WERI-Rb-1 (cell line): ENCODE measurements around the gene CACNA2D1.

ENCODE experiments used
- DNase-seq: peaks from one replicate; pipeline ENCODE4 v3.0.0-alpha.2; 2020
- H3K27ac ChIP-seq: fragments of 250-450 bp; sonication (Bioruptor Pico); 2 replicates; pipeline ENCODE4 v1.5.1; 2020; ENCODE audit warnings: mild to moderate bottlenecking, moderate library complexity
- H3K27me3 ChIP-seq: fragments of 250-450 bp; sonication (Bioruptor Pico); 2 replicates; pipeline ENCODE4 v1.5.1; 2021; ENCODE audit warnings: mild to moderate bottlenecking, low read depth, moderate library complexity; ENCODE audit not compliant: insufficient read depth, severe bottlenecking
- H3K36me3 ChIP-seq: fragments of 250-450 bp; sonication (Bioruptor Pico); 2 replicates; pipeline ENCODE4 v1.5.1; 2020; ENCODE audit warnings: mild to moderate bottlenecking, moderate library complexity
- H3K4me3 ChIP-seq: 2 replicates; pipeline ENCODE4 v1.5.1; 2011; ENCODE audit warnings: low read depth, mild to moderate bottlenecking, control low read depth, low read length
- H3K9me3 ChIP-seq: fragments of 250-450 bp; sonication (Bioruptor Pico); 2 replicates; pipeline ENCODE4 v1.5.1; 2021; ENCODE audit warnings: mild to moderate bottlenecking, moderate library complexity; ENCODE audit not compliant: severe bottlenecking
- CTCF ChIP-seq: IDR thresholded peaks from 2 replicates; pipeline ENCODE4 v1.5.1; 2011; ENCODE audit warnings: low read depth, mild to moderate bottlenecking, control low read depth, inconsistent platforms, low read length

The CACNA2D1 gene

DNA sequence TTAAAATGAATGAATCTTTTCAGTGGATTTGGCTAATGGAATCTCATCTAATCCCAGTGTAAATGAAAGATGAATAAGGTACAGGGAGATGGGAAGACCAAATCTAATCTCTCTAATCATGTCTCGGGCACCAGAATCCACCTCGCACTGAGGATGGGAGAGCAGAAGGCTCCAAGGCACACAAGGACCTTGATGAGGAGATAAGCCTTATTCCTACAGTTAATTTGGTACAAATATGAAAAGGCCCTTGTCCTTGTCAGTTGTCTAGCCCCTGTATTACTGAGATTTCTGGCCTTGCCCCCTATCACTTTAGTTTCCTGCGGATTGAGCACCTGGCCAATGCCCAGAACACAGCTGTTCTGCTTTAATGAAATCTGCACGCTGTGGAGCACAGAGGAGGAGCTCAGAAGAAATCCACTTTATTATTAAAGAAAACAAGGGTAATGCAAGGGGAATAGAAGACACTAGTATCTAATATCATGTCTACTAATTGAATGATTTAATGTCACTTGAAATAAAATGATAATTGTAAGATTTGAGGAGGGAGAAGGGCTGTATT lies 352.4 kb downstream of the CACNA2D1 start:
- no peak for TF ChIP-seq CTCF
- peak; percentile 87 for DNase-seq
- Histone ChIP-seq H3K4me3 (no peak overlapping the region), H3K36me3 (no peaks in the 10 kb centered on the region), H3K27ac (peak overlapping the region; percentile 82), H3K9me3 (no peaks in the 10 kb centered on the region), H3K27me3 (no peaks in the 10 kb centered on the region)

DNA sequence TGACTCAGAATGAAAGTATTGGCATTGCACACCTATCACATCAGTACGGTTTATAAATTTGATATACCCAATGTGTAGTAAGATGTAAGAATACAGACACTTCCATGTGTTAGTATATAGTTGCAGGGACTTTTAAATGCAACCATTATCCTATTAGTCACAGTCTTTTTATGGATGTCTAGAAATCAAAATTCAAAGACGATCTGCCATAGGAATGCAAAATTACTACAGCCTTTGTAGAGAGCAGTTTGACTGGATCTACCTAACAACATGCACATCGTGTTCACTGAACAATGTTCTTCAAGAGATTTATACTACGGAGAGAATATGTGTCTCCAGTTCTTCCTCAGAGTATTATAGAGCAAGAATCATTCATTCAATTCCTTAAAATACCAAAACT lies 356.5 kb downstream of the CACNA2D1 start:
- Histone ChIP-seq H3K27ac (no peak overlapping the region), H3K36me3 (peaks cover 11% of the 10 kb centered on the region), H3K9me3 (no peaks in the 10 kb centered on the region), H3K27me3 (no peaks in the 10 kb centered on the region), H3K4me3 (no peak overlapping the region)
- DNase-seq, result no peak
- no peak for TF ChIP-seq CTCF

GRCh38 chr7:82085116-82085515 lies 358.5 kb downstream of the CACNA2D1 start:
- Histone ChIP-seq H3K4me3 (no peak overlapping the region), H3K27ac (no peak overlapping the region), H3K36me3 (peaks cover 16% of the 10 kb centered on the region), H3K27me3 (no peaks in the 10 kb centered on the region), H3K9me3 (no peaks in the 10 kb centered on the region)
- no peak for DNase-seq
- no peak for TF ChIP-seq CTCF

GRCh38 chr7:82081644-82082224 lies 361.8 kb downstream of the CACNA2D1 start:
- Histone ChIP-seq H3K36me3 (peaks cover 16% of the 10 kb centered on the region), H3K4me3 (no peak overlapping the region), H3K27ac (no peak overlapping the region), H3K27me3 (no peaks in the 10 kb centered on the region), H3K9me3 (no peaks in the 10 kb centered on the region)
- no peak for DNase-seq
- TF ChIP-seq CTCF, result no peak

DNA sequence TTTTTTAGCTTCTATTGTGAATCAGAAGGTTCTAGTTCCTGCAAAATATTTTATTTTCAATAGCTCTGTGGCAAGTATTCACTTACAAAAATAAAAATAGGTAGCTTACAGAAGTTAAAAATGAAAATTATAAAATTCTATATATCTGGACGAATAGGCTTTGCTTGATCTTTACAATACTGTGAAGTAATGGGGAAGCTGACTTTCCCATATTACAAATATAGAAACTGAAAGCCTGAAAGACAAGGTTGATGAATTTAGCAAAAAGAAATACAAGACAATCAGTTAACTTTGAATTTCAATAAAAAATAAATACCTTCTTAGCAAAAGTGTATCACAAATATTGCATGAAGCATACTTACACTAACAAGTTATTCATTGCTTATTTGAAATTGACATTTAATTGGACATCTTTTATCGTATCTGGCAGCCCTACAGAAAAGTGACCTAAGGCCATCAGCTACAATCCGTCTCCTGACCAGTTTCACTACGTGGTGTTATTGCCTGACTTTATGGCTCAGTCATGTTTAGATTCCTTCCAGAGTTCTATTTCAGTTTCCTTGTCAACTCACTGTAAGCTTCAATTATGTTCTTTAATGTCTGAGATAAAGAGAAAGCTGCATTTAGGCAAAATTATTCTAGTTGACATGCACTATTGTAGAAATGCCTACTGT lies 363.2 kb downstream of the CACNA2D1 start:
- H3K27me3 ChIP-seq, result no peaks in the 10 kb centered on the region
- H3K9me3 ChIP-seq, result no peaks in the 10 kb centered on the region
- no peak for DNase-seq
- no peak overlapping the region for H3K27ac ChIP-seq
- no peak overlapping the region for H3K4me3 ChIP-seq
- TF ChIP-seq CTCF, result no peak
- H3K36me3 ChIP-seq, result peaks cover 16% of the 10 kb centered on the region
